Tibial nerve (tissue), 4 donors: ENCODE data around the gene TMED10.

ENCODE experiments used
- EP300 ChIP-seq, 2 donors: sonication (generic); formaldehyde crosslinking; IDR thresholded peaks; one replicate each; pipeline ENCODE4 v1.6.1; 2017; ENCODE audit warnings: antibody characterized with exemption in 2 of 2, mild to moderate bottlenecking in 1 of 2
- POLR2A ChIP-seq, 2 donors: fragments of 450-650 bp; IDR thresholded peaks; one replicate each; pipeline ENCODE4 v1.6.1; 2017; ENCODE audit warnings: antibody characterized with exemption in 2 of 2, mild to moderate bottlenecking in 2 of 2, moderate library complexity in 2 of 2
- TF ChIP-seq, protein P1 (sequence below), 5 experiments: fragments of 200-600 bp in 3 of 5; fragments of 450-650 bp in 2 of 5; sonication (generic) in 3 of 5; IDR thresholded peaks; one replicate each; pipeline ENCODE4 v1.5.1; 2016 to 2019; ENCODE audit warnings: antibody characterized with exemption in 5 of 5, mild to moderate bottlenecking in 3 of 5, moderate library complexity in 2 of 5

DNA sequence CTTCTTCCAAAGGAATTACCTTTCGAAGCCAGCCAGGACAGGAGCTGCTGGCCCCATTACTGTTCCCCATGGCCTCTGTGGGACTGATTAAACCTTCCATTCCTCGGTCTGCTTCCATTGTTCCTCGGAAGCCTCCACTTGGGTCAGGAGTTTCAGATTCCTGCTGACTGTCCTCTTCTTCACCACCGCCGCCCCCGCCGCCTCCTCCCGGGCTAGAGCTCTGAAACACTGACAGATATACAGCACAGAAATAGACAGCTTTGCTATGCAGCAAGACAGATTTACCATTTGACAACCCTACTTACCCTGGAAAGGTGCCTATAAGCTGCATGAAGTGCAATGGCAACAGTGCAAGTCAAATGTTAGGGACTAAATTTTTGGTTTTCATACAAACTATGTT lies 85.2 kb downstream of the TMED10 start:
- TF ChIP-seq, protein P1, sequence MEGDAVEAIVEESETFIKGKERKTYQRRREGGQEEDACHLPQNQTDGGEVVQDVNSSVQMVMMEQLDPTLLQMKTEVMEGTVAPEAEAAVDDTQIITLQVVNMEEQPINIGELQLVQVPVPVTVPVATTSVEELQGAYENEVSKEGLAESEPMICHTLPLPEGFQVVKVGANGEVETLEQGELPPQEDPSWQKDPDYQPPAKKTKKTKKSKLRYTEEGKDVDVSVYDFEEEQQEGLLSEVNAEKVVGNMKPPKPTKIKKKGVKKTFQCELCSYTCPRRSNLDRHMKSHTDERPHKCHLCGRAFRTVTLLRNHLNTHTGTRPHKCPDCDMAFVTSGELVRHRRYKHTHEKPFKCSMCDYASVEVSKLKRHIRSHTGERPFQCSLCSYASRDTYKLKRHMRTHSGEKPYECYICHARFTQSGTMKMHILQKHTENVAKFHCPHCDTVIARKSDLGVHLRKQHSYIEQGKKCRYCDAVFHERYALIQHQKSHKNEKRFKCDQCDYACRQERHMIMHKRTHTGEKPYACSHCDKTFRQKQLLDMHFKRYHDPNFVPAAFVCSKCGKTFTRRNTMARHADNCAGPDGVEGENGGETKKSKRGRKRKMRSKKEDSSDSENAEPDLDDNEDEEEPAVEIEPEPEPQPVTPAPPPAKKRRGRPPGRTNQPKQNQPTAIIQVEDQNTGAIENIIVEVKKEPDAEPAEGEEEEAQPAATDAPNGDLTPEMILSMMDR (IDR thresholded peaks at IDR 0.05) = no peak
- TF ChIP-seq EP300 (IDR thresholded peaks at IDR 0.05) (no peak), POLR2A (IDR thresholded peaks at IDR 0.05) (no peak)
